Activated gamma-delta T cell treated with anti-CD3 and anti-CD28 coated beads, Interleukin-2, amount 50 U/mL, for 16 hours (primary cell): ENCODE results near the gene EPHA7.

ENCODE experiments used
- DNase-seq: peaks from one replicate; pipeline ENCODE4 v3.0.0-alpha.2; 2020; ENCODE audit warnings: low read depth

EPHA7 gene

GRCh38 chr6:93323630-93324029 lies 95.7 kb downstream of the EPHA7 start:
- DNase-seq: no peak

DNA sequence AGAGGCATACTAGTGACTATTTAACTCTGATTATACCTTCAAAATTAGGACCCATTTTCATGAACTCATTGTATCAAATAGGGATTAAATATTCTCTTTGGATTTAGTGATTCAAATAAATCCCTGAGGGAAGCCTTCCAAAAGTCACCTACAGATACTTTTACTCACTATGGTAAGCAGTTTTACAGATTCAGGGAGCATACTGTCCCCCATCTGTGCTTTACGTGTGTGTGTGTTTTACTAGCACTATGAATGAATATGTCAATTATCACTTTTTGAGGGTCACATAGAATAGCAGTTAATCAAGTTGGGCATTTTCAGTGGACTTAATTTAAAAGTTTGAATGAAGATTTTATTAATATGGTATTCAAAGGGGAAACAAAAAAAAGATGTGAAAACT lies 96.7 kb downstream of the EPHA7 start:
- DNase-seq: no peak

DNA sequence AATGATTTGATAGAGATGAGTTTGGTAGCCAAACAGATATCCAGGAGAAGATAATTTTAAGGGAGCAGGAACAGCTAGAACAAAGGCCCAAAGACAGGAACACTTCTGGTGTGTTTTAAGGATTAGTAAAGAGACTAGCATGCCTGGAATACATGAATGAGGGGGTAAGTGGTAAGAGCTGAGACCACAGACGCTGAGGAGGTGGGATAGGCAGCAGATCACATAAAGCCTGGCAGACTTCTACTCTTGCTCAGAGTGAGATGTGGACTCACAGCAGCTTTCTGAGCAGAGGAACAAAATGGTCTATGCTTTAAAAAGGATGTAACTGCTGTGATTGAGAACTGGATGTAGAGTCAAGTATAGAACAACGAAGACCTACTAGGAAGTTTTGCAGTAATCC lies 100.1 kb downstream of the EPHA7 start:
- no peak for DNase-seq

- no peak for DNase-seq
These were observed 101.2 kb downstream of the EPHA7 start for GRCh38 chr6:93318121-93318520.

GRCh38 chr6:93317592-93317991 lies 101.8 kb downstream of the EPHA7 start:
- no peak for DNase-seq

DNA sequence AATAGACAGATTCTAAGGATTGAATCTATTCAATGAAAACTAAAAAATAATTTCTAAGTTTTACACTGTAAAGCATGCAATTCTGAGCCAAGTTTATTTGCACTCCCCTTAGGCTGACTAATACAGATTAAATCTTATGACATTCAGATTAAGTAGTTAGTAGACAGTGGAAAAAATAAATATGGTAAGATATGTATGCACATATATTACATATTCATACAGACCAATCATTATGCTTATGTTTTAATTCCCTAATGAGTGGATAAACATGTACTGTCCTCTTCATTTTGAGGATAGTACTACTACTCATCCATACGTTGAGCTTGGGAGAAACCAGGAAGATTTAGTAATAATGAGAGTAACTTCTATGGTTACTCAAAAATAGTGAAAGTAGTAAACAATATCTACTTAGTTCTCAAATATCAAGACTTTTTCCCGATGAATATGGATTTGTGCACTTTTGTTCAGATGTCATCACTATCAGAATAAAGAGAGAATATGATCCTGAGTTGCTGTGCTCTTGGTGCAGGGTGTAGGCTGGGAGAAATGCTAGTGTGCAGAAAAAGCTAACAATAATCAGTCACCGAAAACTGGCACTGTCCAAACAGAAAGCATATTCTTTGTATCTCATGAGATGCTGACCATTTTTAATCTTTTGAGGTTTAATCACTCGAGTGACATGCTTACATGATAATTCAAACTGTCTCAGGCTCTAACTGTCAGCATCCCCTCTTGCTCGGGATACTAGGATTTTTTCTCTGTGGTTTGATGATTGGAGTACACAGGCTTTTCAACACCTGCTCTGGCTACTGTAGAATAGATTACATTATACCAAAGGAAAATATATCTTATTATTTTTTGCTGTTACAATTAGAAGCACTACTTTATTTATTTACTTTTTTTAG lies 111.6 kb downstream of the EPHA7 start:
- DNase-seq: no peak

GRCh38 chr6:93305088-93305487 lies 114.3 kb downstream of the EPHA7 start:
- DNase-seq: no peak

DNA sequence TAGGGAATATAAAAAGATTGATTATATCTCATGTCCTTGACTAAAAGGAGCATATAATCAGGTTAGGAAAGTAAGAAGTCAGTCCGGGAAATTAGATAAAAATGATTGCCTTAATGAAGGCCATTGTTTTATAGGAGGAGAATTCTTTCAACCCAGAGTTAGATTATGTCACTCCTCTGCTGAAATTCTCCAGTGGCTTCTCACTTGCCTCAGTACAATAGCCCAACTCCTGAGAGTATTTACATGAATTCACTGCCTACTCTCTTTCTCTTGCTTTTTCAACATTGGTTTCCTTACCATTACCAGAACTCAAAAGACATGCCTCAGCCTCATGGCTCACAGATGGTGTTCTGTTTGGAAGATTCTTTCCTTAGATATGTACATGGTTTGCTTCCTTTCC lies 114.9 kb downstream of the EPHA7 start:
- no peak for DNase-seq

DNA sequence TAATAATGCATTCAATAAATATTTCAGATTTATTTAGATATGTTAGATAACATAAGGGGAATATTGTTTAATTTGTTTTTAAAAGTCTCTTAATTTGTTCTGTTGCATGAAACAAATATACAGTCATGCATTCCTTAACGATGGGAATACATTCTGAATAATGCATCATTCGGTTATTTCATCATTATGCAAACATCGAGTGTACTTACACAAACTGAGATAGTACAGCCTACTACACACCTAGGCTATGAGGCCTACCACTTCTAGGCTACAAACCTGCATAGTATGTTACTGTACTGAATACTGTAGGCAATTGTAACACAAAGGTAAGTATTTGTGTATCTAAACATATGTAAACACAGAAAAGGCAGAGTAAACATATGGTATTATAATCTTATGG lies 118.7 kb downstream of the EPHA7 start:
- DNase-seq: no peak

GRCh38 chr6:93299622-93300021 lies 119.7 kb downstream of the EPHA7 start:
- no peak for DNase-seq

DNA sequence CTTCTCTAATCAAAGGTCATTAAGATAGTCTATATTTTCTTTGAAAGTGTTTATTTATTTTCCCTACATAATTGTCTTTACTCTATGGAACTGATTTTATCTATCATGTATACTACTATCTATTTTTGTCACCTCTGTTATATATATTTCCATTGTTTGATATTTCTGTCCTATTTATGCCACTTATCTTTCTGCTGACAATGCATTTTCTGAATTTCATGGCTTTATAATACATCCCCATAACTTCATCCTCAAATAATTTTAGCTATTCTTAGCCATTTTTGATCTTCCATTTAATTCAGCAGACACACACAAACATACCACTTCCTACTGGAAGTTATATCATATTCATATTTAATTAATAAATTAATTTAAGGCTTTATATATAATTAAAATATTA lies 123.7 kb downstream of the EPHA7 start:
- no peak for DNase-seq

DNA sequence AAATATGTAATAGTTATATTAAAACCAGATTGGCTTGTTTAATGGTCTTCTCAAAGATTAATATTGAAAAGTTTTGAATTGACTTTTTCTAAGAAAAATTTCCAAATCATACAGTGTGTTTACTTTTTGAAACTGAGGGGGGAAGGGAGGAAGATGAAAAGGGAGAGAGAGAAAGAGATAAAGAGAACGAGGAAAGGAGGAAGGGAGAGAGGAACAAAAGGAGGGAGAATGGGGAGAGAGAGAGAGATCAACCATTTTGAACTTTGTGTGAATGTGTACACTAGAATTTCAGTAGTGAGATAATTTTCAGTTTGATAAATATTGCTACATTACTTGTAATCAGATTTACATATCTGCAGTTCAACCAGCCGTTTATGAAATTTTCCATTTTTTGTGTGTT lies 124.5 kb downstream of the EPHA7 start:
- no peak for DNase-seq

- no peak for DNase-seq
These were observed 125.5 kb downstream of the EPHA7 start for GRCh38 chr6:93293872-93294271.

DNA sequence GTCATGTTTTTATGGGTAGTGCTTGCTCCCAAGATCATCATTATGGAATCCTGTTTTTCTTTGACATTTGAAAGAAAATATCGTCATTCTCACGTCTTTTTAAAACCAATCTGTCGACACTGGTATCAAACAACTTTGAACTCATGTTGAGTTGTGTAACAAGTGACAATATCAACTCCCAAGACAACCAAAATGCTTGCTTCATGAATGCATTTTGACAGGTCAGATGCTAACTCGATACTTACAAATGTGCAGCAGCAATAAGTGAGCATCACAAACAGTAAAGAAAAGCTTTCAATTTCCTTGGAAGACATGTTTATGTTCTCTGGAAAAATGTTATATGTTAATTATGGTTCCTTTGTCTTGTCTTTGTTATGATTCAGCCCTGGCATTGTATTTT lies 125.9 kb downstream of the EPHA7 start:
- DNase-seq: no peak

- no peak for DNase-seq
These were observed 136.8 kb downstream of the EPHA7 start for GRCh38 chr6:93282521-93283031.

DNA sequence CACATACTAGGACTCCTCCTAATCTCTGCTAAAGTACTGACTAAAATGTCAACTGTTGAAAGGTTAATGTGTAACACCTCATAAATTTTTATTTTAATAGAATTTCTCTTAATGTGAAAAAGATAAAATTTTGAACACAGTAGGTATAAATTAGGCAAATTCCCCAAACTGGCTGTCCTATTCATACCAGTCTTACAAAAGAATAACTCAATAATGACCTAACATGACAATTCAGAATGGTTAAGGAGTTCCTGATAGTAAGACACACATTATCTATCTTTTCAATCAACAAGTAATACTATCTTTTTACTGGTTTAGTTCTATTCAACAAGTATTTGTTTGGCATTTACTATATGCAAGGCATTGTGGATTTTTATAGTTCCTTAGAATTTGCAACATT lies 141.1 kb downstream of the EPHA7 start:
- no peak for DNase-seq

GRCh38 chr6:93272896-93273295 lies 146.5 kb downstream of the EPHA7 start:
- DNase-seq: no peak

GRCh38 chr6:93272211-93272610 lies 147.1 kb downstream of the EPHA7 start:
- DNase-seq: no peak

DNA sequence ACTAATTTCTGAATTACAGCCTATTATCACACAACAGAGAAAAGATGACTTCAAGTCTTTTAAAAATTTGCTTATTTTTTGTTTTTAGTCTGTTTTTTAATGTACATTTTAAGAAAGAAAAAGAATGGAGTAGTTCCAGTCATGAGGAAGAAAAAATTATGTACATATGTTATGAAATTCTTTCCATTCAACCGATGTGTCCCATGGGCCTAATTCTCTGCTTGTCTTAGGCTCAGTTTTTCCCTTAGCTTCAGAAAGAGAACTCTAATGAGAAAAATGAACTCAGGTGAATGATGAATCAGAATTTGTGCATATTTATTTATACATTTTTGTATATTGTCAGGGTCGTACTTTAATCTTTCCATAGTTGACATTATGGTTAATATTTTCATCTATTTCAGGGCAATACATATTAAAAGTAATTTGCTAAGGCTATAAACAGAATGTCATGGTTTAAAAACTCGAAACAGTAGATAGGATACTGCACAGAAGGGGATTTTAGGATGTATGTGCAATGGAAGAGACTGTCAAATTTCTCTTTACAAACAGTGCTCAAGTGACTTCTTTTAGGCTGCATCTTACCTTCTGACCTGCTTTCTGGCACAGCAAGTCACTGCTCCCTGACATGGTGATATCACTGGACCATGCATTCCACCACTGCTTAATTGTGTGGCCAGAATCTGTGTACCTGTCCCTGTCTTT lies 153.1 kb downstream of the EPHA7 start:
- no peak for DNase-seq

- no peak for DNase-seq
These were observed 158.5 kb downstream of the EPHA7 start for GRCh38 chr6:93260881-93261280.

DNA sequence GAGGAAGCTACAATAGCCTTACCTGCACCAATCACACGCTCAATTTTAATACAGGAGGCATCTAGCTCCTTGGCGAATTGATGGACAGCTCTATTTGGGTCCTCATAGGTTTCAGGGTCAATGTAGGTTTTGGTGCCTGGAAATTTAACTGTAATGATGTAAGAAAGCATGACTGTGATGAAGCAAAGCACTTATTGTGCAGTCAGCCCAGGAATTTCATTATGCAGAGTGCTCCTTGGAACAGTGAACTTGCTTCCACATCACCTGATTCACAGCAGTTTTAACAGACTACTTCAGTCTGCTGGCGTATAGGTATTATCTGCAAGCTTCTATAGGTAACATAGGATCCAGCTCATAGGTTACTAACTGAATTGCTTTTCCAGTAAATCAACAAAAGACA lies 160.0 kb downstream of the EPHA7 start:
- DNase-seq: no peak

DNA sequence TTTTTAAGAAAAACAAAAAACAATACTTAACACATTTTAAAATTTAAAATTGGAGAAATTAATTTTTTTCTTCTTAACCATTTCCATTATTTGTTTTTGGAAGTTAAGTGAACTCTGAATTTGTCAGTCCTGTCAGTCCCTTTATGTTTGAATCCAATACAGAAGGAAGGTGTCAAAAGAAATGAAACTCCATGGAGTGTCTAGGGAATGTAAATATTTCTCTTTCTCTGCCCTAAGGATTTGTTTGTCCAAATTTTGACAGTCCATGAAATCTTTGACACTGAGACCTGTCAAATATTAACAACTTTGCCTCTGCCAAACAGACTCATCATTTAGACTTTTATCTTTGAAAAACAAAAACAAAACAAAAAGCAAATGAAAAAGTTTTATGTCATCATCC lies 166.4 kb downstream of the EPHA7 start:
- no peak for DNase-seq

DNA sequence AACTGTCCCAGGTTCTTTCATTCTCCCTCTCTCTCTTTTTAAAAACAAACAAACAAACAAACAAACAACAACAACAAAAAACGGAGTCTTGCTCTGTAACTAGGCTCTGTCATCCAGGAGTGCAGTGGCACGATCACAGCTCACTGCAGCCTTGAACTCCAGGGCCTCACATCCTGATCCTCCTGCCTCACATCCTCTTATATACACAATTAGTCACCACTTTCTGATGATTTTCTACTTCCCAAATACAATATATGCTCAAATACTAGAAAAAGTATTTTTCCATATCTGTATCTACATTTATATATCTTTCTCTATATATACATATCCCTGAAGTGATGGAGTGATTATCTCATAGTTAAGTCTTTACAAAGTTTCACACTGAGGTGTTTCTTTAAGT lies 170.7 kb downstream of the EPHA7 start:
- no peak for DNase-seq
